Loucy (cell line): ENCODE results near the gene C1QTNF1.
A peak's percentile ranks its signal among the peaks of the same experiment; 100 is the strongest.

ENCODE experiments used
- H2AFZ ChIP-seq: fragments of 200-600 bp; sonication (generic); 2 replicates; pipeline ENCODE4 v1.6.0; 2016; ENCODE audit warnings: antibody characterized with exemption, mild to moderate bottlenecking, low read length, moderate library complexity
- H3F3A ChIP-seq: fragments of 200-600 bp; 2 replicates; pipeline ENCODE4 v1.6.0; 2016; ENCODE audit warnings: antibody characterized with exemption, low read depth, mild to moderate bottlenecking
- H3K27me3 ChIP-seq: fragments of 200-600 bp; sonication (generic); 2 replicates; pipeline ENCODE4 v1.6.1; 2014; ENCODE audit warnings: low read length, mild to moderate bottlenecking; ENCODE audit not compliant: insufficient read depth, poor library complexity, severe bottlenecking
- H3K36me3 ChIP-seq: fragments of 200-600 bp; sonication (generic); 2 replicates; pipeline ENCODE4 v1.6.1; 2016; ENCODE audit warnings: low read length; ENCODE audit not compliant: insufficient read depth
- H3K4me1 ChIP-seq: fragments of 200-600 bp; sonication (generic); 2 replicates; pipeline ENCODE4 v1.5.1; 2014; ENCODE audit warnings: low read length, mild to moderate bottlenecking; ENCODE audit not compliant: insufficient read depth, poor library complexity, severe bottlenecking
- H3K4me2 ChIP-seq: fragments of 200-600 bp; sonication (generic); 2 replicates; pipeline ENCODE4 v1.6.0; 2014; ENCODE audit warnings: antibody characterized with exemption, low read length, low read depth, mild to moderate bottlenecking; ENCODE audit not compliant: poor library complexity, severe bottlenecking
- H3K4me3 ChIP-seq: fragments of 200-600 bp; sonication (generic); 2 replicates; pipeline ENCODE4 v1.5.1; 2014; ENCODE audit warnings: low read length, mild to moderate bottlenecking, mixed read lengths; ENCODE audit not compliant: poor library complexity, severe bottlenecking
- H3K79me2 ChIP-seq: fragments of 200-600 bp; sonication (generic); 2 replicates; pipeline ENCODE4 v1.6.1; 2014; ENCODE audit warnings: low read length; ENCODE audit not compliant: insufficient read depth
- H3K9ac ChIP-seq: fragments of 200-600 bp; sonication (generic); 2 replicates; pipeline ENCODE4 v1.6.0; 2014; ENCODE audit warnings: mild to moderate bottlenecking, low read depth, low read length, moderate library complexity; ENCODE audit not compliant: poor library complexity, severe bottlenecking
- H3K9me2 ChIP-seq: fragments of 200-600 bp; sonication (generic); replicated peaks from 2 replicates; pipeline ENCODE4 v1.6.1; 2016; ENCODE audit warnings: low read depth, low read length, mixed read lengths
- H3K9me3 ChIP-seq: fragments of 200-600 bp; sonication (generic); 2 replicates; pipeline ENCODE4 v1.6.1; 2014; ENCODE audit warnings: mild to moderate bottlenecking, antibody characterized with exemption, low read length, low read depth; ENCODE audit not compliant: insufficient read depth
- H4K20me1 ChIP-seq: fragments of 200-600 bp; sonication (generic); 2 replicates; pipeline ENCODE4 v1.6.0; 2014; ENCODE audit warnings: antibody characterized with exemption, low read length, mild to moderate bottlenecking; ENCODE audit not compliant: insufficient read depth, poor library complexity, severe bottlenecking
- EZH2phosphoT487 ChIP-seq: fragments of 200-600 bp; IDR thresholded peaks from 2 replicates; pipeline ENCODE4 v1.6.1; 2018; ENCODE audit warnings: antibody characterized with exemption, mild to moderate bottlenecking, moderate library complexity, borderline replicate concordance
- TF ChIP-seq, protein P1 (sequence below): fragments of 200-600 bp; sonication (generic); conservative IDR thresholded peaks from 2 replicates; pipeline ENCODE4 v1.5.1; 2014; ENCODE audit warnings: mild to moderate bottlenecking, antibody characterized with exemption, low read length

C1QTNF1 gene

DNA sequence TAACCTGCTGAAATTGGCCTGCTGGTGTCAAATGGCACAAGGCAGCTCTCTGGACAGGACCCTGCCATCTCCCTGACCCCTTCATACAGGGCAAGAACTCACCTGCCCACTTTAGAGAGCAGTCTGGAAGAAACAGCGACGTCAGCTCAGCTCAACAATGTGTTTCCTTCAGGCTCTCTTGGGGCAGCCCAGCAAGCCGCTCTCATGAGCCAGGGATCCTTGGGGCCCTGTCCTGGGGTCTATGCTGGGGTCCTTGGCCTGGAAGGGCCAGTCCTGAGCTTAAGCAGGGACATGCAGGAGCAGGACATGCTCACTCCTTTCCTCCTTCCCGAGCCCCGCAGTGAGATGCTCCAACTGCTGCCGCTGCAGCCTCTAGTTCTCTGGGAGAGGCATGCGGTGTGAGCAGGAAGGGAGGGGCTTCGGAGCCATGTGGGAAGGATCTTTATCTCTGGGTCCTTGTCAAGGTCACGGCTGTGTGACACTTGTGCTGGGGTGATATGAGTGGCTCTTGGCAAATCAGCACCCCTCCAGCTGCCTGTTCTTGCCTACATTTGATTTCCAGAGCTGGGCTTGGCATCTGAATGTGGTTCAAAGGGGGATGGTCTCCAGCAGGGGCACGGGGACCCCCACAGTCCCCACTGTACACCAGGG, 3.4 kb downstream of the C1QTNF1 start:
- Histone ChIP-seq H3K36me3 (no peaks in the 10 kb centered on the region), H3K9me3 (no peaks in the 10 kb centered on the region), H2AFZ (no peak overlapping the region), H3K9ac (no peak overlapping the region), H3K4me3 (no peak overlapping the region), H3K4me1 (peaks cover 8% of the 10 kb centered on the region), H3K9me2 (no peaks in the 10 kb centered on the region), H3K4me2 (no peak overlapping the region), H3K27me3 (no peaks in the 10 kb centered on the region), H3K79me2 (no peaks in the 10 kb centered on the region), H4K20me1 (no peaks in the 10 kb centered on the region), H3F3A (no peaks in the 10 kb centered on the region)
- TF ChIP-seq, protein P1, sequence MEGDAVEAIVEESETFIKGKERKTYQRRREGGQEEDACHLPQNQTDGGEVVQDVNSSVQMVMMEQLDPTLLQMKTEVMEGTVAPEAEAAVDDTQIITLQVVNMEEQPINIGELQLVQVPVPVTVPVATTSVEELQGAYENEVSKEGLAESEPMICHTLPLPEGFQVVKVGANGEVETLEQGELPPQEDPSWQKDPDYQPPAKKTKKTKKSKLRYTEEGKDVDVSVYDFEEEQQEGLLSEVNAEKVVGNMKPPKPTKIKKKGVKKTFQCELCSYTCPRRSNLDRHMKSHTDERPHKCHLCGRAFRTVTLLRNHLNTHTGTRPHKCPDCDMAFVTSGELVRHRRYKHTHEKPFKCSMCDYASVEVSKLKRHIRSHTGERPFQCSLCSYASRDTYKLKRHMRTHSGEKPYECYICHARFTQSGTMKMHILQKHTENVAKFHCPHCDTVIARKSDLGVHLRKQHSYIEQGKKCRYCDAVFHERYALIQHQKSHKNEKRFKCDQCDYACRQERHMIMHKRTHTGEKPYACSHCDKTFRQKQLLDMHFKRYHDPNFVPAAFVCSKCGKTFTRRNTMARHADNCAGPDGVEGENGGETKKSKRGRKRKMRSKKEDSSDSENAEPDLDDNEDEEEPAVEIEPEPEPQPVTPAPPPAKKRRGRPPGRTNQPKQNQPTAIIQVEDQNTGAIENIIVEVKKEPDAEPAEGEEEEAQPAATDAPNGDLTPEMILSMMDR, result no peak
- no peak for TF ChIP-seq EZH2phosphoT487

DNA sequence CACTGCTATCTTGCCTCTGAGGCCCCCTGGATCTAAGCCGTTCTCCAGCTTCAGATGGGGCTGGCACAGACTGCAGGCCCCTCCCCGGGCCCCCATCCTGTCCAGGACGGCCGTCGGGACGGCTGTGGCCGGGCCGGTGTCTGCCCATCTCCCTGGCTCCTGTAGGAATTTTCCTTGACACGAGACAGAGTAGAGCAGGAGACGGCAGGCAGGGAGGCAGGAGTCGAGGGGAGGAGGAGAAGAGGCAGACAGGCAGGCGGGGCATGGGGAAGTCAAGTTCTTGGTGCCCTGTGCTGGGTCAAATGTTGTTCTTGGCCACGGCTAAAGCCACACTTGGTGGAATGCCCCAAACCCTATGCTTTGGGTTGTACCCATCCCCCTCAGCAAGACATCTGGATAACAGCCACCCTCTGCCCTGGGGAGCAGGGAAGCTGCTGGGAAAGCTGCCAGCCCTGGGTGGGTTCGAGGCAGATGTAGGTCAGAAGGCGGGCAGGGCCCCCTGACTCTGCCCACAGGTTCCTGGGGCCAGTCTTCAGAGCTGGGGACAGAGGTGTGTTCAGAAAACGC, 4.0 kb downstream of the C1QTNF1 start:
- no peaks in the 10 kb centered on the region for H3K79me2 ChIP-seq
- H3K4me3 ChIP-seq, result no peak overlapping the region
- H3K27me3 ChIP-seq, result no peaks in the 10 kb centered on the region
- no peak overlapping the region for H2AFZ ChIP-seq
- no peaks in the 10 kb centered on the region for H4K20me1 ChIP-seq
- peaks cover 8% of the 10 kb centered on the region for H3K4me1 ChIP-seq
- H3K9me2 ChIP-seq, result no peaks in the 10 kb centered on the region
- no peaks in the 10 kb centered on the region for H3F3A ChIP-seq
- H3K9me3 ChIP-seq, result no peaks in the 10 kb centered on the region
- H3K4me2 ChIP-seq, result no peak overlapping the region
- no peaks in the 10 kb centered on the region for H3K36me3 ChIP-seq
- H3K9ac ChIP-seq, result no peak overlapping the region
- no peak for TF ChIP-seq EZH2phosphoT487
- TF ChIP-seq, protein P1, result no peak

- TF ChIP-seq, protein P1, result peak; percentile 47
- TF ChIP-seq EZH2phosphoT487, result no peak
- Histone ChIP-seq H2AFZ (no peak overlapping the region), H3F3A (no peaks in the 10 kb centered on the region), H3K9me2 (no peaks in the 10 kb centered on the region), H3K79me2 (no peaks in the 10 kb centered on the region), H3K4me3 (no peak overlapping the region), H3K36me3 (no peaks in the 10 kb centered on the region), H3K9ac (no peak overlapping the region), H4K20me1 (no peaks in the 10 kb centered on the region), H3K4me1 (peaks cover 7% of the 10 kb centered on the region), H3K27me3 (no peaks in the 10 kb centered on the region), H3K9me3 (no peaks in the 10 kb centered on the region), H3K4me2 (no peak overlapping the region)
Measured at GRCh38 chr17:79028496-79029326, 4.7 kb downstream of the C1QTNF1 start.
